HTERT RPE-1 (cell line): ENCODE measurements around the gene RADIL.

ENCODE experiments used
- in situ Hi-C: fragments of 300-500 bp; cut with MboI; formaldehyde crosslinking; loops from 4 replicates; pipeline ENCODE4 v1.14.3; 2020; ENCODE audit warnings: low sequenced_read_pairs

The RADIL gene

GRCh38 chr7:4783292-4783652, 100.2 kb downstream of the RADIL start:
- in situ Hi-C loops, result no loop called here

DNA sequence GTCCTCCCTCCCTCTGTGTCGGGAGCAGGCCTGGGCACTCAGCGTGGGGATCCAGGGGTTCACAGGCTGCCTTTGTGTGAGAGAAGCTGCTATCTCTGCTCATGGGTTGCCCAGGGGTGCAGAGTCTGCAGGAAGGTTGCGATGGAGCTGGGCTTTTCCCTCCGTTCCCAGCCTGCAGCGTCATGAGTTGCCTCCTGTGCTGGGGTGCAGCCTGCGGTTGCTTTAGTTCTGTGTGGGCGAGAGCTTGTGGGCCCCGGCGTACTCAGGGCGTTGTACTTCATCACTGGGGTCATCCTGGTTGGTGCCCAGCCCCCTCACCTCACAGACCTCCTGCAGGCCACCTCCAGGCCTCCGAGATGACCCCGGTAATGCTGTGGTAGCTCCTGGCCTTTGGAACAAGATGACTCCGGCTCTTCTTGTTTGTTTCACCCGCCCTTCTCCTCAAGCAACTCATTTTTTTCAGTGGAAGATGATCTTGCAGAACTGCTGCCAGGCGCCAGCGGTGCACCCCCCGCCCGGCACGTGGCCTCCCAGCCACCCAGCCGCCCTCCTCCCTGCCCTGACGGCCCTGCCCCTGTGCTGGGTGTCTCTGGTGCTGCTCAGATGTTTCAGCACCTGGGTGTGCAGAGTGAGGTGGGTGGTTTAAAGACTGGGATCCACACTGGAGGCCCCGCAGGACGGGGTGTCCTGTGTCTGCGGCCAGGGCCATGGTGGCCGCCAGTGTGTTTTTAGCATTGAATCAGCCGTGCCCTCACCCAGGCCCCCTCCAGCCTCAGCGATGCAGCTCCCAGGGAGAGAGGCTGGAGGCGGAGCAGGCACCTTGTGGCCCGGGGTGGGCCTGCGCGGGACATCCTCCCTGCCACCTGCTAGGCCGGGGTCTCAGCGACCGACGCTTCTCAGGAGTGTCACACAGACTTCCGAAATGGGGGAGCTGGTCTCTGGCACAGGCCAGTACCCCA, 100.9 kb downstream of the RADIL start:
- in situ Hi-C loops, result no loop called here

GRCh38 chr7:4781366-4782069, 102.0 kb downstream of the RADIL start:
- in situ Hi-C loops, result no loop called here

DNA sequence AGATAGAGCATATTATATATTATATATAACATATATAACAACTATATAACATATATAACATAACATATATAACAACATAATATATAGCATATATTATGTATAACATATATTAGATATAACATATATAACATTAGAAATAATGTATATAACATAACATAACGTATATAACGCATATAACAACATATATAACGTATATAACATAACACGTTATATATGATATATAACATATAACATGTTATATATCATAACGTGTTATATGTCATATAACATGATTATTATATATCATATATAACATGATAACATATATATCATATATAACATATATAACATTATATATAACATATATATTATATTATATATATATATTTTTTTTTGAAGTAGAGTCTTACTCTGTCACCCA, 104.4 kb downstream of the RADIL start:
- in situ Hi-C loops, result no loop called here

- in situ Hi-C loops, result no loop called here
These were observed 107.5 kb downstream of the RADIL start for GRCh38 chr7:4775848-4776623.

DNA sequence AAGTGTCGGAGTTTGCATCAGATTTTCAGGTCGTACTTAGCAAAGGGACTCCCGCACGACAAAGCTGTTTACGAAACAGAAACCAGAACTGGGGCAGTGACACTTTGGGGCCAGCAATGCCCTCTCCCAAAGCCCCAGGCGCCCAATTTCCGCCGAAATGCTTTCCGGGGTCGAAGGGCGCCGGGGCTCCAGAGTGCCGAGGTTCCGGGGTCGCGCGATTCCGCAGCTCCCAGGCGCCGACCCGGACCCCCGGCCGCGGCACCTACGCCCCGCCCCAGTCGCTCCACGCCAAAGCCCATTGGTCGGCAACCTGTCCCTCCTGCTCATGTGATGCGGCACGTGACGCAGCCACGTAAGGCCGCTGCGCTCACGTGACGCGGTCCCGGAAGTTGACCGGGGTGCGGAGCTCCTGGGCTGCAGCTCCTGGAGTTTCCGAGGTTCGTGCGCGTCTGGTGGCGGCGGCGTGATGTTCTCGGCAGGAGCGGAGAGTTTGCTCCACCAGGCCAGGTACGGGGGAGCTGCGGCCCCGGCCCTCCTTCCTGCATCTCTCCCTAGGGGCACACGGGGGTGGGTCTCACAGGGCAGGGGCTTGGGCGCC, 108.2 kb downstream of the RADIL start, which contains the start of gene AP5Z1:
AP5Z1 (plus strand) TSS at position 374 of the 598 bp plus-strand sequence; CDS start at position 467, 93 bp downstream.
- in situ Hi-C loops, result no loop called here

GRCh38 chr7:4774658-4775249, 108.8 kb downstream of the RADIL start:
- in situ Hi-C loops, result no loop called here

- in situ Hi-C loops, result no loop called here
These were observed 109.5 kb downstream of the RADIL start for GRCh38 chr7:4774007-4774406.

DNA sequence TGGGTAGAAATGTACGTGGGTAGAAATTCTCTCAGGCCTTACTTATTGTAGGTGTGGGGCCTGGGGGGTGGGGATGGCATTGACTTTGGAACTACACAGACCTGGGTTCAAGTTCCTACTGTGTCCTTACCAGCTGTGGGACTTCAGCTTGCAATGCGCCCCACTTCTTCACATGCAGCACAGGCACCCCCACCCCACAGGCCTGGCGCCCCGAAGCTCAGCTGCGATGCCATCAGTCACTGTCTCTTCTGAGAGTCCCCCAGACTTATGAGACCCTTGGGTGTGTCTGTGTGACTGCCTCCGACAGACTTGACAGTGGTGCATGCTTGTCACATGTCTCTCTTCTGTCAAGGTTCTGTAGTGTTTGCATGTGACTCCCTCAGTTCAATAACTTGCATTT, 111.2 kb downstream of the RADIL start:
- in situ Hi-C loops, result no loop called here

- in situ Hi-C loops, result no loop called here
These were observed 111.8 kb downstream of the RADIL start for GRCh38 chr7:4771737-4772136.

DNA sequence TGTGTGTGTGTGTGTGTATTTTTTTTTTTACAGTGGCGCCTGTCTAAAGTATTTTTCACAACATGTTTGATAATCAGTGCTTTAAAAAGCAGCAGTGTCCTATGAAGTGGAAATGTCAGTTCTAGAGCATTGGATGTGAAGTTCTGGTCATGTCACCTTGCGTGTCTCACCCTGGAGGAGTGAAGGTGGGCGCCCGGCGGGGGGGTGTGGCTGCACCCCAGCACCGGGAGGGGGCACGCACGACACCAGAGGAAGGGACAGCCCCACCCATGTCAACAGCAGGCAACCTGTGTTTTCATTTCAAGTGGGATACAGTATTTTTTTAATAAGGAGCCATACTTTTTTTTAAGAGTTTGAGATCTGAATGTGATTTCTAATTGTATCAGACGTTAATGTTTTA, 112.6 kb downstream of the RADIL start:
- in situ Hi-C loops, result no loop called here

DNA sequence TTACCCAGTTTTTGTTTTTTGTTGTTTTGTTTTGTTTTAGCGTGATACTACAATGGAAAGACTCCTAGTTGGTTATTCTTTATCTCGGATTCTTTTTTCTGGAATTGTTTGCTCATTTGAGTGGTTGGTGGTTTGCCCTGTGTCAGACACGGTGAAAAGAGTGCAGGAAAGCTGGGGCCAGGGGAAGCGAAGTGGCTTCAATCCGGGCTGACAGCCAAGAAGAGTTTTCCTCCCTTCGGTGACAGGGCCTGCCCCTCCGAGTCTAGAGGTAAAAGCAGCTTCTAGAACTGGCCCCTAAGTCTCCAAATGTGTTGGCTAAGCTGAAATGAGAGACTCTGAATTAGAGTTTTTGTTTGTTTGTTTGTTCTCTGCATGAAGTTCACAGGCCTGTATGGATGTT, 113.8 kb downstream of the RADIL start:
- in situ Hi-C loops, result no loop called here

DNA sequence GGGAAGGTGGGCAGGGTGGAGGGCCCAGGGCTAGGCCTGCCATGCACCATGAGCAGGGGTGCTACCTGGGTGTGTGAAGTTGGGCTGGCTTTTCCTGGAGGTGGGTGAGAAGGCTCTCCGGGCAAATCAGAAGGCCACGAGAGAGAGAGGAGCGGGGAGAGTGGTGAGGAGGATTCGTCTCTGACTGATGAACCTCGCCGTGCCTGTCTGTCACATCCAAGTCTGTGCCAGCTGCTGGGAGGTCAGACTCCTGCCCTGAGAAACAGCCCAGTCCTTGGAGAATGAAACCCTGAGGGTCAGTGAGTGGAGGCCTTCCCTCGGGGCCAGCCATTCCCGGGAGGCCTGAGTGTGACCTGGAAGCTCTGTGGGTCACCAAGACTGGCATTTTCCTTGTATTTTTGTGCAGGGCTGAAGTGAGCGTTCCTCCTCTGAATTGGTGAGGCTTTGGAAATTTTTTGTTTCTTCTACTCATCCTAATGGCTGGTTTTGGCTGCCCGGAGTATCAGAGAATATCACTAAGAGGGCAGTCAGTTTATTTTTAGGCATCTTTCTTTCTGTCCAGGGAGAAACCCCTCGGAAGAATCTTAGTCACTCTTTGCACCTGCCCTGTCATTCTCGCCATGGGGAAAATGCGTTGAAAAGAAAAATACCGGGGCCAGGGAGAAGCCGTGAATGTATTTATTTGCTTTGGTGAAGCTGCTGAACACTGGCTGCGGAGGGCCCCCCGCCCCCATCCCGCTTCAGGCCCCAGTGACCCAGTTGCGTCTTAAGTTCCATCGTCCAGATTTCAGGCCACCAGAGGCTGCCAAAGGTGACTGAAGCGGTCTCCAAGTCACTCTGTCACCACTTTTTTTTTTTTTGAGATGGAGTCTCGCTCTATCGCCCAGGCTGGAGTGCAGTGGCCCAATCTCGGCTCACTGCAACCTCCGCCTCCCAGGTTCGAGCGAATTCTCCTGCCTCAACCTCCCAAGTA, 114.6 kb downstream of the RADIL start:
- in situ Hi-C loops, result no loop called here

DNA sequence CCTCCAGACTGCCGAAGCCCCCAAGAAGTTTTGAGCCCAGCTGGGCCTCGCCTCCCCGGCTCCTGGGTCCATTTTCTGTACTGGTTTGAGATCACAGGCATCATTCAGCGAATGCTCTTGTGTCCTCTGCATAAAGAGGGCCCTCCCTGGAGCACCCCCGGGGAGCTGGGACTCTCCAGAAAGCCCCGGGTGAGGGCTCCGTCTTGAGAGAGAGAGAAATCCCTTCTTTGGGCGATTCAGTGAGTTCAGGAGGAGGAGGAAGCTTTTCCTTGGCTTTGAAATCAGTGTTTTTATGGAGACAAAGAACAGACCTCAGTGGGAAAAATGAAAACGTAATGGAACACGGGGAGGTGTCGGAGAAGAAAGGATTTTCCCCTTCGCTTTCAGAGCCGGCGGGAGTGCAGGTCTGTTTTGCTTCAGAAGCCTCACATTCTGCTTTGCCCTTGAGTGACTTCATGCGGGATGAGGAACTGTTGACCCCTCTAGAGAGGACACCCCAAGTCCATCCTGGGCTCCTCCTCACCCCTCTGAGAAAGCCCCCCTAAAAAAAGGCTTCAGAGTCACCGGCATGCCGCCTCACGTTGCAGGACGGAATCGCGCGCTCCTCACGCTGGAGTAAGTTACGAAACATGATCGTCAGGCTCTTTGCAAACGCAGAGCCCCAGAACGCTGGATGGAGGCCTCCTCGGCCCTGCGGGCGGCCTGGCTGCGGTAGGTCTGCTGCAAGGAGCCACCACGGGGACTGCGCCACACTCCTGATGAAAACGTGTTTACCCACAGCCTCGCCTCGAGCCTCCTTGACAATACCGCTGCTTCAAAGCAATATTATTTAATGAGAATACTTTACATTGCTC, 116.6 kb downstream of the RADIL start:
- in situ Hi-C loops, result no loop called here

DNA sequence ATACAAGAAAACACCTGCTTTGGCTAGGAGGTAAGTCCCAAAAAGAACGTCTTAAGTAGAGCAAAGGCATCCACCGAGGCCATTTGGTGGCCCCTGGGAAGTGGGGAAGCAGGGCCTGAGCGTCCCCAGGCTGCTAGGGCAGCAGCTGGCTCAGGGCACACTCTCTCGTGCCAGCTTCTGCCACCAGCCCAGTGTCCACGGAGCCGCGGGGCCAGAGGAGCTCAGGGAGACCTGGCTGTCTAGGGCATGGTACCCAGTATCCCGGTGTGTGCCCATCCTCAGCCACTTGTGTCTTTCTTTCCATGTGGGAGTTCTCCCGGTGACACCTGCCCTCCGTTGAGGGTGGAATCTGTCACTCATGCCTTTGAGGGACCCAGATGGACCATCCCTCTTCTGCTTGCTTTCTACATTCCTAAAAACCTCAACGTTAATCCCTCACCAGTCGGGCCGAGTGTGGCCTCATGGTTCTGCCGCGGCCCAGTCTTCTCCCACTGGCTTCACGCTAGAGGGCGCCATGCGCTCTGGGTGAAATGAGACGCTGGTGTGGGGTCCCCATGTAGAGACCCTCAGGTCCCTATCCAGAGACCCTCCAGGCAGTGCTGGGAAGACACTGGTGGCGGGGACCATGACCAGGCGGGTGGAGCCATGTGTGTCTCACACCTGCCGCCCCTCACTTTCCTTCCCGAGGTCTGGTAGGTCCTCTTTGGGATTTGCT, 117.6 kb downstream of the RADIL start:
- in situ Hi-C loops, result no loop called here

- in situ Hi-C loops, result no loop called here
These were observed 119.0 kb downstream of the RADIL start for GRCh38 chr7:4764402-4765007.

GRCh38 chr7:4763794-4764185, 119.7 kb downstream of the RADIL start:
- in situ Hi-C loops, result no loop called here
